SU-DHL-6 (cell line): Measurements from ENCODE around the gene CASP4.

Experiments used
- H2AFZ ChIP-seq: fragments of 200-600 bp; sonication (generic); 2 replicates; pipeline ENCODE4 v1.6.1; 2014; ENCODE audit warnings: low read depth, mild to moderate bottlenecking, moderate library complexity, mixed read lengths, antibody characterized with exemption, low read length; ENCODE audit not compliant: severe bottlenecking
- H3F3A ChIP-seq: fragments of 200-600 bp; shearing (Covaris generic); 2 replicates; pipeline ENCODE4 v1.6.0; 2016; ENCODE audit warnings: antibody characterized with exemption, mild to moderate bottlenecking; ENCODE audit not compliant: insufficient read depth
- H3K27ac ChIP-seq: fragments of 200-600 bp; sonication (generic); 2 replicates; pipeline ENCODE4 v1.5.1; 2016; ENCODE audit warnings: low read depth, mild to moderate bottlenecking, low read length, moderate library complexity, mixed read lengths
- H3K27me3 ChIP-seq: fragments of 200-600 bp; sonication (generic), shearing (Covaris generic); 2 replicates; pipeline ENCODE4 v1.6.0; 2014; ENCODE audit warnings: mild to moderate bottlenecking, low read length
- H3K36me3 ChIP-seq: fragments of 200-600 bp; sonication (generic); 2 replicates; pipeline ENCODE4 v1.6.1; 2014; ENCODE audit warnings: mild to moderate bottlenecking, low read length, mixed read lengths
- H3K4me2 ChIP-seq: fragments of 300-600, 200-600 bp; shearing (Covaris generic), sonication (generic); 2 replicates; pipeline ENCODE4 v1.6.0; 2014; ENCODE audit warnings: low read length, low read depth, mild to moderate bottlenecking; ENCODE audit not compliant: poor library complexity, severe bottlenecking
- H3K4me3 ChIP-seq: fragments of 200-600 bp; sonication (generic); 2 replicates; pipeline ENCODE4 v1.5.1; 2014; ENCODE audit warnings: antibody characterized with exemption, low read length, mild to moderate bottlenecking, mixed read lengths; ENCODE audit not compliant: insufficient read depth, poor library complexity, severe bottlenecking
- H3K79me2 ChIP-seq: fragments of 200-600 bp; sonication (generic); 2 replicates; pipeline ENCODE4 v1.6.1; 2014; ENCODE audit warnings: mild to moderate bottlenecking, low read length, moderate library complexity; ENCODE audit not compliant: insufficient read depth
- H3K9ac ChIP-seq: fragments of 200-600 bp; sonication (generic); 2 replicates; pipeline ENCODE4 v1.7.0; 2014; ENCODE audit warnings: mild to moderate bottlenecking, low read length
- H3K9me2 ChIP-seq: fragments of 200-600 bp; sonication (generic); replicated peaks from 2 replicates; pipeline ENCODE4 v1.6.1; 2014; ENCODE audit warnings: low read length; ENCODE audit not compliant: insufficient read depth
- H3K9me3 ChIP-seq: fragments of 200-600 bp; sonication (generic); 2 replicates; pipeline ENCODE4 v1.6.1; 2014; ENCODE audit warnings: low read length, mixed read lengths; ENCODE audit not compliant: insufficient read depth
- H4K20me1 ChIP-seq: fragments of 200-600 bp; sonication (generic); 2 replicates; pipeline ENCODE4 v1.6.1; 2014; ENCODE audit warnings: low read depth, mild to moderate bottlenecking, antibody characterized with exemption, low read length, moderate library complexity, mixed read lengths
- CTCF ChIP-seq: fragments of 200-600 bp; sonication (generic); IDR thresholded peaks from one replicate; pipeline ENCODE4 v1.5.1; 2017; ENCODE audit warnings: antibody characterized with exemption, mild to moderate bottlenecking, low read length, moderate library complexity; ENCODE audit not compliant: insufficient read depth, poor library complexity, severe bottlenecking
- EZH2phosphoT487 ChIP-seq: fragments of 200-600 bp; sonication (generic), shearing (Covaris generic); conservative IDR thresholded peaks from 2 replicates; pipeline ENCODE4 v1.6.1; 2018; ENCODE audit warnings: mild to moderate bottlenecking, antibody characterized with exemption, low read length, moderate library complexity, mixed read lengths

CASP4 gene

GRCh38 chr11:104992781-104993180, 24.4 kb upstream of the CASP4 start:
- no peak overlapping the region for H3K27ac ChIP-seq
- no peaks in the 10 kb centered on the region for H3F3A ChIP-seq
- H2AFZ ChIP-seq, result no peak overlapping the region
- H4K20me1 ChIP-seq, result no peaks in the 10 kb centered on the region
- no peak overlapping the region for H3K4me3 ChIP-seq
- no peaks in the 10 kb centered on the region for H3K9me3 ChIP-seq
- H3K4me2 ChIP-seq, result no peak overlapping the region
- H3K27me3 ChIP-seq, result no peaks in the 10 kb centered on the region
- no peaks in the 10 kb centered on the region for H3K36me3 ChIP-seq
- no peak overlapping the region for H3K9ac ChIP-seq
- no peaks in the 10 kb centered on the region for H3K79me2 ChIP-seq
- TF ChIP-seq CTCF (no peak), EZH2phosphoT487 (no peak)
- no peaks in the 10 kb centered on the region for H3K9me2 ChIP-seq

- no peaks in the 10 kb centered on the region for H3K27me3 ChIP-seq
- no peaks in the 10 kb centered on the region for H3K36me3 ChIP-seq
- no peak overlapping the region for H3K27ac ChIP-seq
- no peak overlapping the region for H3K4me3 ChIP-seq
- no peak overlapping the region for H2AFZ ChIP-seq
- no peaks in the 10 kb centered on the region for H3K9me2 ChIP-seq
- H3K9ac ChIP-seq, result no peak overlapping the region
- H4K20me1 ChIP-seq, result no peaks in the 10 kb centered on the region
- H3K9me3 ChIP-seq, result no peaks in the 10 kb centered on the region
- TF ChIP-seq CTCF (no peak), EZH2phosphoT487 (no peak)
- no peaks in the 10 kb centered on the region for H3F3A ChIP-seq
- no peaks in the 10 kb centered on the region for H3K79me2 ChIP-seq
- no peak overlapping the region for H3K4me2 ChIP-seq
Observed at GRCh38 chr11:104991994-104992393, 23.6 kb upstream of the CASP4 start.

- no peak for TF ChIP-seq EZH2phosphoT487
- Histone ChIP-seq H3K9me2 (no peaks in the 10 kb centered on the region), H3K27me3 (no peaks in the 10 kb centered on the region), H3K9ac (no peak overlapping the region), H4K20me1 (no peaks in the 10 kb centered on the region), H3K79me2 (no peaks in the 10 kb centered on the region), H3K9me3 (no peaks in the 10 kb centered on the region), H3K36me3 (no peaks in the 10 kb centered on the region), H3K27ac (no peak overlapping the region), H3K4me3 (no peak overlapping the region), H2AFZ (no peak overlapping the region), H3F3A (no peaks in the 10 kb centered on the region), H3K4me2 (no peak overlapping the region)
Observed at GRCh38 chr11:104984808-104985207, 16.4 kb upstream of the CASP4 start.

GRCh38 chr11:104979839-104980238, 11.5 kb upstream of the CASP4 start:
- no peak overlapping the region for H3K27ac ChIP-seq
- H3K4me3 ChIP-seq, result no peak overlapping the region
- H3K27me3 ChIP-seq, result no peaks in the 10 kb centered on the region
- H2AFZ ChIP-seq, result no peak overlapping the region
- H3K9ac ChIP-seq, result no peak overlapping the region
- no peaks in the 10 kb centered on the region for H3K9me2 ChIP-seq
- no peak overlapping the region for H3K4me2 ChIP-seq
- no peaks in the 10 kb centered on the region for H3K36me3 ChIP-seq
- TF ChIP-seq CTCF (no peak), EZH2phosphoT487 (no peak)
- no peaks in the 10 kb centered on the region for H3K79me2 ChIP-seq
- H4K20me1 ChIP-seq, result no peaks in the 10 kb centered on the region
- H3F3A ChIP-seq, result no peaks in the 10 kb centered on the region
- no peaks in the 10 kb centered on the region for H3K9me3 ChIP-seq
